Measurements from ENCODE around the gene RAD52.
"Not testable (repeated sequence)": the region's sequence is repeated elsewhere in the genome, so short reads cannot be mapped to it uniquely, and the experiment has no call there.

GRCh38 chr12:935891-936290 lies 13.6 kb downstream of the RAD52 start:
- TF ChIP-seq CTCF, POLR2A (IDR thresholded peaks at IDR 0.05): not testable (repeated sequence)

Data from prostate gland (tissue), 2 donors.